ENCODE measurements around the gene S100A16. TPM values are rescaled to one million over a fixed set of nuclear protein-coding genes. Genes with fewer than 3 reads are reported as not detected.

The S100A16 gene
- polyA plus RNA-seq, 2 of the 4 experiments (the other 2 are of a cell fraction), result 270 to 298 TPM

DNA sequence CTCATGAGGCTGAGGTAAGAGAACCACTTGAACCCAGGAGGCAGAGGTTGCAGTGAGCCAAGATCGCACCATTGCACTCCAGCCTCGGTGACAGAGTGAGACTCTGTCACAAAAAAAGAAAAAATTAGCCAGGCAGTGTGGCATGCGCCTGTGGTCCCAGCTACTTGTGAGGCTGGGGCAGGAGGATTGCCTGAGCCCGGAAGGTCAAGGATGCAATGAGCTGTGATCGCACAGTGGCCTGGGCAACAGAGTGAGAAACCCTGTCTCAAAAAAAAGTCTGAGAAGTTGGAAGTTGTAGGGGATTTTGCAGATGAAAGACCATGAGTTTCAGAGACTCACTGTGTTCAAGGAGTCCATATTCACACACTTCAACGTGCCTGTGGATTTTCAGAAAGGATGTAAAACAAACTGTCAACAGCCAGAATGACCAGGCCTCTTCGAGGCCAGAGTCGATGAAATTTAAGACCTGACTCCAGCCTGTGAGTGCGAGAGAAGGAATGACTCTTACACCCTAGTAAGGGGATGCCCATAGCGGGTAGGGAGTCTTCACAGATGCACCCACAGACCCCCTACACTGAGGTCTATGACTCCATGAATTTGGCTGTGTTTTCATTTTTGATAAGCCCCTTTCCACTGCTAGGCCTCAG is 12.2 kb upstream of the S100A16 start:
- ATAC-seq, result no peak
- Histone ChIP-seq H3K4me2 (no peak overlapping the region), H3K27ac (no peak overlapping the region), H3K4me1 (peaks cover 18% of the 10 kb centered on the region), H3K4me3 (no peak overlapping the region), H3K9me3 (no peaks in the 10 kb centered on the region)
- CTCF ChIA-PET, result interaction anchor here (1.3 to 18.3 kb wide), 8 partner anchors 10 to 113 kb away, joined by 3 to 253 read pairs (median 38); partner anchors contain the start of genes S100A14, S100A16 and S100A6
- DNase-seq (ENCODE audit: low read depth in 1 of 2, low spot score in 1 of 2), result no peak
- WGBS (ENCODE audit: missing lambda C conversion rate), result 94% methylated on average over 10 of the region's 10 CpGs
- POLR2A ChIA-PET, result interaction anchor here (1.0 to 2.0 kb wide), 2 partner anchors 9 to 12 kb away, joined by 4 to 9 read pairs; partner anchors contain the start of genes CHTOP and S100A16
- TF ChIP-seq, protein P1, sequence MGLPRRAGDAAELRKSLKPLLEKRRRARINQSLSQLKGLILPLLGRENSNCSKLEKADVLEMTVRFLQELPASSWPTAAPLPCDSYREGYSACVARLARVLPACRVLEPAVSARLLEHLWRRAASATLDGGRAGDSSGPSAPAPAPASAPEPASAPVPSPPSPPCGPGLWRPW (IDR thresholded peaks at IDR 0.05), result no peak
- TF ChIP-seq ZFP36 (IDR thresholded peaks at IDR 0.05; ENCODE audit: borderline replicate concordance, partially characterized antibody), result no peak
- TF ChIP-seq JUN (IDR thresholded peaks at IDR 0.05), result no peak
- TF ChIP-seq, protein P2, sequence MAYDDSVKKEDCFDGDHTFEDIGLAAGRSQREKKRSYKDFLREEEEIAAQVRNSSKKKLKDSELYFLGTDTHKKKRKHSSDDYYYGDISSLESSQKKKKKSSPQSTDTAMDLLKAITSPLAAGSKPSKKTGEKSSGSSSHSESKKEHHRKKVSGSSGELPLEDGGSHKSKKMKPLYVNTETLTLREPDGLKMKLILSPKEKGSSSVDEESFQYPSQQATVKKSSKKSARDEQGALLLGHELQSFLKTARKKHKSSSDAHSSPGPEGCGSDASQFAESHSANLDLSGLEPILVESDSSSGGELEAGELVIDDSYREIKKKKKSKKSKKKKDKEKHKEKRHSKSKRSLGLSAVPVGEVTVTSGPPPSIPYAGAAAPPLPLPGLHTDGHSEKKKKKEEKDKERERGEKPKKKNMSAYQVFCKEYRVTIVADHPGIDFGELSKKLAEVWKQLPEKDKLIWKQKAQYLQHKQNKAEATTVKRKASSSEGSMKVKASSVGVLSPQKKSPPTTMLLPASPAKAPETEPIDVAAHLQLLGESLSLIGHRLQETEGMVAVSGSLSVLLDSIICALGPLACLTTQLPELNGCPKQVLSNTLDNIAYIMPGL (CRISPR knock-in tag; IDR thresholded peaks at IDR 0.05; ENCODE audit: borderline replicate concordance), result no peak
- no peak for TF ChIP-seq CBX8 (IDR thresholded peaks at IDR 0.05)
- no peak for TF ChIP-seq HEYL (CRISPR knock-in tag; IDR thresholded peaks at IDR 0.05)
- no peak for TF ChIP-seq POLR2AphosphoS2 (conservative IDR thresholded peaks at IDR 0.05; ENCODE audit: low read length)
- TF ChIP-seq, protein P3, sequence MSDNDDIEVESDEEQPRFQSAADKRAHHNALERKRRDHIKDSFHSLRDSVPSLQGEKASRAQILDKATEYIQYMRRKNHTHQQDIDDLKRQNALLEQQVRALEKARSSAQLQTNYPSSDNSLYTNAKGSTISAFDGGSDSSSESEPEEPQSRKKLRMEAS (IDR thresholded peaks at IDR 0.05), result no peak
- TF ChIP-seq, protein P4, sequence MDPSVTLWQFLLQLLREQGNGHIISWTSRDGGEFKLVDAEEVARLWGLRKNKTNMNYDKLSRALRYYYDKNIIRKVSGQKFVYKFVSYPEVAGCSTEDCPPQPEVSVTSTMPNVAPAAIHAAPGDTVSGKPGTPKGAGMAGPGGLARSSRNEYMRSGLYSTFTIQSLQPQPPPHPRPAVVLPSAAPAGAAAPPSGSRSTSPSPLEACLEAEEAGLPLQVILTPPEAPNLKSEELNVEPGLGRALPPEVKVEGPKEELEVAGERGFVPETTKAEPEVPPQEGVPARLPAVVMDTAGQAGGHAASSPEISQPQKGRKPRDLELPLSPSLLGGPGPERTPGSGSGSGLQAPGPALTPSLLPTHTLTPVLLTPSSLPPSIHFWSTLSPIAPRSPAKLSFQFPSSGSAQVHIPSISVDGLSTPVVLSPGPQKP (IDR thresholded peaks at IDR 0.05; ENCODE audit: low read depth, low read length), result no peak
- TF ChIP-seq, protein P5, sequence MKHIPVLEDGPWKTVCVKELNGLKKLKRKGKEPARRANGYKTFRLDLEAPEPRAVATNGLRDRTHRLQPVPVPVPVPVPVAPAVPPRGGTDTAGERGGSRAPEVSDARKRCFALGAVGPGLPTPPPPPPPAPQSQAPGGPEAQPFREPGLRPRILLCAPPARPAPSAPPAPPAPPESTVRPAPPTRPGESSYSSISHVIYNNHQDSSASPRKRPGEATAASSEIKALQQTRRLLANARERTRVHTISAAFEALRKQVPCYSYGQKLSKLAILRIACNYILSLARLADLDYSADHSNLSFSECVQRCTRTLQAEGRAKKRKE (CRISPR knock-in tag; IDR thresholded peaks at IDR 0.05; ENCODE audit: low read depth), result no peak
- TF ChIP-seq, protein P6, sequence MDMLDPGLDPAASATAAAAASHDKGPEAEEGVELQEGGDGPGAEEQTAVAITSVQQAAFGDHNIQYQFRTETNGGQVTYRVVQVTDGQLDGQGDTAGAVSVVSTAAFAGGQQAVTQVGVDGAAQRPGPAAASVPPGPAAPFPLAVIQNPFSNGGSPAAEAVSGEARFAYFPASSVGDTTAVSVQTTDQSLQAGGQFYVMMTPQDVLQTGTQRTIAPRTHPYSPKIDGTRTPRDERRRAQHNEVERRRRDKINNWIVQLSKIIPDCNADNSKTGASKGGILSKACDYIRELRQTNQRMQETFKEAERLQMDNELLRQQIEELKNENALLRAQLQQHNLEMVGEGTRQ (IDR thresholded peaks at IDR 0.05), result no peak
- TF ChIP-seq HOXB13 (CRISPR knock-in tag; IDR thresholded peaks at IDR 0.05; ENCODE audit: low read depth), result no peak
- no peak for FAIRE-seq

DNA sequence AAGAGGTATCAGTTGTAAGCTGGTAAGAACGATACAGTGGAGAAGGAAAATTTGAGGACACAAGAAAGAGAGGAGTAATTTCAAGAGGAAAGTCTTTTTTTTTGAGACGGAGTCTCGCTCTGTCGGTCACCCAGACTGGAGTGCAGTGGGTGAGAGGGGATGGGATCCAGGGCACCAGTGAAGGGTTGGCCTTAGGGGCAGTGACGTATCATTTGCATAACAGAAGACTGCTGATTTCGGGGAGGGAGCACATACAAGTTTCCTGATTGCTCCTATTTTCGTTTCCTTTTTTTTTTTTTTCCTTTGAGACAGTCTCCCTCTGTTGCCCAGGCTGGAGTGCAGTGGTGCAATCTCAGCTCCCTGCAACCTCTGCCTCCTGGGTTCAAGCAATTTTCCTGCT is 10.2 kb upstream of the S100A16 start:
- H3K4me3 ChIP-seq, result no peak overlapping the region
- no peak for FAIRE-seq
- 81% methylated on average over 7 of the region's 7 CpGs for WGBS (ENCODE audit: missing lambda C conversion rate)
- POLR2A ChIA-PET, result interaction anchor here (2.0 kb wide), 1 partner anchor 11 kb away, joined by 9 read pairs; the partner anchor contains the start of gene CHTOP
- no peak overlapping the region for H3K4me2 ChIP-seq
- ATAC-seq, result no peak
- no peak overlapping the region for H3K27ac ChIP-seq
- DNase-seq (ENCODE audit: low read depth in 1 of 2, low spot score in 1 of 2), result no peak
- H3K4me1 ChIP-seq, result peaks cover 16% of the 10 kb centered on the region
- TF ChIP-seq, protein P7, sequence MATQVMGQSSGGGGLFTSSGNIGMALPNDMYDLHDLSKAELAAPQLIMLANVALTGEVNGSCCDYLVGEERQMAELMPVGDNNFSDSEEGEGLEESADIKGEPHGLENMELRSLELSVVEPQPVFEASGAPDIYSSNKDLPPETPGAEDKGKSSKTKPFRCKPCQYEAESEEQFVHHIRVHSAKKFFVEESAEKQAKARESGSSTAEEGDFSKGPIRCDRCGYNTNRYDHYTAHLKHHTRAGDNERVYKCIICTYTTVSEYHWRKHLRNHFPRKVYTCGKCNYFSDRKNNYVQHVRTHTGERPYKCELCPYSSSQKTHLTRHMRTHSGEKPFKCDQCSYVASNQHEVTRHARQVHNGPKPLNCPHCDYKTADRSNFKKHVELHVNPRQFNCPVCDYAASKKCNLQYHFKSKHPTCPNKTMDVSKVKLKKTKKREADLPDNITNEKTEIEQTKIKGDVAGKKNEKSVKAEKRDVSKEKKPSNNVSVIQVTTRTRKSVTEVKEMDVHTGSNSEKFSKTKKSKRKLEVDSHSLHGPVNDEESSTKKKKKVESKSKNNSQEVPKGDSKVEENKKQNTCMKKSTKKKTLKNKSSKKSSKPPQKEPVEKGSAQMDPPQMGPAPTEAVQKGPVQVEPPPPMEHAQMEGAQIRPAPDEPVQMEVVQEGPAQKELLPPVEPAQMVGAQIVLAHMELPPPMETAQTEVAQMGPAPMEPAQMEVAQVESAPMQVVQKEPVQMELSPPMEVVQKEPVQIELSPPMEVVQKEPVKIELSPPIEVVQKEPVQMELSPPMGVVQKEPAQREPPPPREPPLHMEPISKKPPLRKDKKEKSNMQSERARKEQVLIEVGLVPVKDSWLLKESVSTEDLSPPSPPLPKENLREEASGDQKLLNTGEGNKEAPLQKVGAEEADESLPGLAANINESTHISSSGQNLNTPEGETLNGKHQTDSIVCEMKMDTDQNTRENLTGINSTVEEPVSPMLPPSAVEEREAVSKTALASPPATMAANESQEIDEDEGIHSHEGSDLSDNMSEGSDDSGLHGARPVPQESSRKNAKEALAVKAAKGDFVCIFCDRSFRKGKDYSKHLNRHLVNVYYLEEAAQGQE (IDR thresholded peaks at IDR 0.05), result no peak
- TF ChIP-seq JUN (IDR thresholded peaks at IDR 0.05), result no peak
- TF ChIP-seq, protein P3 (IDR thresholded peaks at IDR 0.05), result no peak
- CTCF ChIA-PET, result interaction anchor here (0.9 to 18.3 kb wide), 7 partner anchors 8 to 113 kb away, joined by 3 to 253 read pairs (median 4); partner anchors contain the start of gene CHTOP
- no peaks in the 10 kb centered on the region for H3K9me3 ChIP-seq

Data from A549 (cell line).